TTC549 (cell line): ENCODE measurements around the gene PHOSPHO1.

Experiments used
- FAIRE-seq: peaks from 2 replicates; lab custom pipeline; 2012; peaks lifted over from hg19 to GRCh38; lab: Jason Lieb, UNC

The PHOSPHO1 gene

DNA sequence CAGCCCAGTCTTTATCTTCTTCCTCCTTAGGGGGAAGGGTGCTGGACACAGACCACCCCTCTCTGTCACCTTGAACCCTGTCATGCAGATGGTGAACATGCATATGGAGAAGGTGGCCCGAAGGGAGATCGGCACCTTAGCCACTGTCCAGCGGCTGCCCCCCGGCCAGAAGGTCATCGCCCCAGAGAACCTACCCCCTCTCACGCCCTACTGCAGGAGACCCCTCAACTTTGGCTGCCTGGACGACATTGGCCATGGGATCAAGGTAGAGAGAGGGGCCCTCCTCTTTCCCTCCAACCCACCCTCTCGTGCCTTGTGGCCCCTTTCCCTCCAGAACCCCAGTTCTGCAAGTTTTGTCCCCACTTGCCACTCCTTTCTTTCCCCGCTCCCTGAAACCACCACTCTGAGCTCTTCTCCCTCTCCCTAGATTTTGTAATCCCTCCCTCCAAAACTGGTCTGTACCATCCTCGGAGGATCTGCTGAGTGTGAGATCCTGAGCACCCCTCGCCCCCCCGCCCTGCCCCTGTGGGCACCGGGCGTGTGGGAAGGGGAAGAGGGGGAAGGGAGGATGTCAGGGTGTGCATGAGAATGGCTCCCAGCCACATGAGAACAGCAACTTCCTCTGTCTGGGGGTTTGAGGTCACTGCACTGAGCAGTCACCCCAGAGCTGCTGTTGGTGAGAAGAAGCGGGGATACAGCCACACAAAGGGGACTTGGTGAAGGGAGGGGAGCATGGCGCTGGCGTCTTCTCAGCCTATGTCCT, 12.8 kb downstream of the PHOSPHO1 start:
- no peak for FAIRE-seq

DNA sequence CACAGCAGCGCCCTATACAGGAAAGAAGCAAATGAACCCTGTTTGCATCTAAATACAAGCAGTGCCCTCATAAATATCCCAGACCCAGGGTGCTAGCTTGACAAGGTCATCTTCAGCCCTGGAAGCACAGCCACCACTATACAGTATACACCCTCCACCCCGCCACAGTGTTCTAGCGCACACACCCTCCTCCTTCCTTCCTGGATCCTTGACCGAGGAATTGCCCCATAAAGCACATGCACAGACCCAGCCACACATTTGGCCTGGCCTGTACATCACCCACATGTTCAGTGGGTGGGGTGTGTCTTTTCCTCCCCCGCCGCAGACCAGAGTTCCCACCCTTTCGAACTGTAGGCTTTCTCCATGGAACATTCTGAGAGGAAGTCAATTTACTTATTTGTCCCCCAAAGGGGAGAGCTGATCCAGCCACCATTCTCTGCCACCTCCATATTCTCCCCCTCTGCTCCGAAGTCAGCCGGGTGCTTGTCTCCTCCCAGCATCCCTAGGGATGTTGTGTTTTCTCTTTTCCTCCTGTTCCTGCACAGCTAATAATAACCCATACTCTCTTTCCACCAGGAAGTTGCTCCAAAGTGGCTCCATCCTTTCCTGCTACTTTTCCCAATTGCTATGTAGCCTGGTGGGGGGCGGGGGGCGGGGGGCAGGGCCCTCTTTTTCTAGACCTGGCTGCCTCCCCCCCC, 13.5 kb downstream of the PHOSPHO1 start:
- FAIRE-seq = no peak

GRCh38 chr17:49216482-49216881, 14.1 kb downstream of the PHOSPHO1 start:
- FAIRE-seq = no peak

GRCh38 chr17:49214676-49215360, 15.8 kb downstream of the PHOSPHO1 start:
- no peak for FAIRE-seq

DNA sequence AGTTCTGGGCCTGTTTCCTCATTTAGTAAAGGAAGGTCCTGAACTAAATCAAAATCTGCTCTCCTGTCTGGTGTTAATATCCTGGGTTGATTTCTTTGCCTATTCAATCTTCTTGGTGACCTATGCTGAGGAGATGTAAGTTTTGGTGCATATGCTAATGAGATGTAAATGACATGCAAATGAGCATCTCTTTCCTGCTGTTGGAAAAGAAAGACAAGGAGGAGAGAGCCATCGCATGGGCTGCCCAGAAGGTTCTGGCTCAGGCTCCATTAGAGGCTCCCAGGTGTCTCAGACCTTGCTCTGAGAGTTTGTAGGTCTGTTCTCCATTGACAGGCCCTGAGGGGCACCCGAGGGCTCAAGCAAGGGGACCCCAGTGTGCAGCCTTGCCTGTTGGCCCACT, 16.7 kb downstream of the PHOSPHO1 start:
- FAIRE-seq = no peak

DNA sequence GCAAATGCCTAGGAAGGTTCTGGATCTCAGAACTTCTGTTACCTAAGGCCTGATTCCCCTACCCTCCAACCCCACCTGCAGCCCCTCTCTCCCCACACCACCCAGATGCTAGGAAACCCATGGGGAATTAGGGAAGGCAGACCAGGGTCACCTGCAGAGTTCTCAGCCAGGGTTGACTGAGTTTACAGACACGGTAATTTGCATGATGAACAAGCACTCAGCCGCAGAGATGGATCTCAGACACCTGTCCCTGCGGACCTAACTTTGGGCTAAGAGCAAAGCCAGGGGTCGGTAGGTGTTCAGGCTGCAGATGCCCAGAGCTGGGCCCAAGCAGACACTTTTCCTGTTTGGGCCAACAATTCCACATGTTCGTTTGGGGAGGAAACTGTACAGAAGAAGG, 17.2 kb downstream of the PHOSPHO1 start:
- no peak for FAIRE-seq

DNA sequence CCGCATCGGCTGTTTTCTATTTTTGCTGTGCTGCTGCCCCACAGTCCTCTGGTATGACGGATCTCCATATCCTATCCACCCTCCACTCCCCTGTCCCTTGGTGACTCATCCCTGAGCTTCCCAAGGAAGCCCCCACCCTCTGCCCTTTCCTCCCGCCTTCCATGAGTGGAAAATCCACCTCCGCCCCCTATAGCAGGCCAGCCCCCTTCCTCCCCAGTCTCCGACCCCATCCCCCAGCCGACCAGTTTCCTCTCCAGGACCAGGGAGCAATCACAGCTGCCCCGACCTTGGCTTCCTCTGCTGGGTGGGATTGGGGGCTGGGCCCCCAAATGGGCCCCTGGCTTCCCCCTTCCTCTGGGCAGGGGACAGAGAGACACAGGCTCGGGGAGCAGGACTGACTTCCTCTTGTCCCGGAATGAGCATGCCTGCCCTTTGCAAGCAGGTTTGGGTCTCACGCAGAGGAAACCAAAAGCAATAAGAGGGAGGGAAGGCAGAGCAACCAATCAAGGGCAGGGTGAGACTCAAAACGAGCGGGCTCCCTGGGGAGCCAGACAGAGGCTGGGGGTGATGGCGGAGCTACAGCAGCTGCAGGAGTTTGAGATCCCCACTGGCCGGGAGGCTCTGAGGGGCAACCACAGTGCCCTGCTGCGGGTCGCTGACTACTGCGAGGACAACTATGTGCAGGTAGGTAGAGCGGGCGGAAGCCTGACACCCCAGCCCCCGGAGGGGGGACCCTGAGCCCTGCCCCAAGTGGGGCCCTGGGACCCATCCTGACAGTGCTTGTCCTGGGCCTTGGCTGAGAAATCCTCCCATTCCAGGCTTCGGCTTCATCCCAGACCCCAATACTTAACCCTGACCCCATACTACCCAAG, 20.2 kb downstream of the PHOSPHO1 start, which contains the start of the genes ABI3 and GNGT2:
TSS of gene ABI3 (plus strand) at position 550 of the 872 bp plus-strand sequence. CDS start at position 568, 18 bp downstream.
TSS of gene GNGT2 (minus strand) at position 417 of the 872 bp plus-strand sequence. CDS start 3,152 bp downstream, outside the sequence.
- no peak for FAIRE-seq

- no peak for FAIRE-seq
Measured at GRCh38 chr17:49209061-49209571, 21.5 kb downstream of the PHOSPHO1 start.

DNA sequence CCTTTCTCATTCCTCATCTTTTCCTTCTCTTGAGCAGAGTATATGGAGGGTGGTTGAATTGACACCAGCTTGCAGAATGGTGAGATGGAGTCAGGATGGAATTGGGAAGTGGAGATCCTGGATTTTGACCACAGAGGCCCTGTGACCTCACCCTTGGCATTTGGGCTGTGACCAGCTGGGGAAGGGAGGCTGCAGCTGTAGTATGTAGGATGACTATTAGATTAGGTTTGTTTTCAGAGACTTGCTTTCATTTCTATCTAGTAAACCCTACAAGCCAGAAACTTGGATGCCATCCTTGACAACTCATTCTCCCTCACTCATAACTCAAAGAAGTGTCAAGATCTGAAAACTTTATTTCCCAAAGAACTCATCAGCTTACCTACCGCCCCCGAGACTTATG, 26.1 kb downstream of the PHOSPHO1 start:
- no peak for FAIRE-seq

DNA sequence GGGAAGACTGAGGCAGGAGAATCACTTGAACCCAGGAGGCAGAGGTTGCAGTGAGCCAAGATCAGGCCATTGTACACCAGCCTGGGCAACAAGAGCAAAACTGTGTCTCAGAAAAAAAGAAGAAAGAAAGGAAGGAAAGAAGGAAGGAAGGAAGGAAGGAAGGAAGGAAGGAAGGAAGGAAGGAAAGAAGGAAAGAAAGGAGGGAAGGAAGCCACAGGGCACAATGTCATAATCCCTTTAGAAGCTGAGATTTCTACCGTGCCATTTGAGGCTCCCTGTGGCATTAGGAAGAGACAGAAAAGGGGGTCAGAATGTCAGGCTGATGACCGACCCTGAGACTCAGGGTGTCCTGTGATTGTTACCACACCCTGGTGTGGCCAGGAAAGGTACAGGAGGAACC, 26.8 kb downstream of the PHOSPHO1 start:
- FAIRE-seq = no peak

DNA sequence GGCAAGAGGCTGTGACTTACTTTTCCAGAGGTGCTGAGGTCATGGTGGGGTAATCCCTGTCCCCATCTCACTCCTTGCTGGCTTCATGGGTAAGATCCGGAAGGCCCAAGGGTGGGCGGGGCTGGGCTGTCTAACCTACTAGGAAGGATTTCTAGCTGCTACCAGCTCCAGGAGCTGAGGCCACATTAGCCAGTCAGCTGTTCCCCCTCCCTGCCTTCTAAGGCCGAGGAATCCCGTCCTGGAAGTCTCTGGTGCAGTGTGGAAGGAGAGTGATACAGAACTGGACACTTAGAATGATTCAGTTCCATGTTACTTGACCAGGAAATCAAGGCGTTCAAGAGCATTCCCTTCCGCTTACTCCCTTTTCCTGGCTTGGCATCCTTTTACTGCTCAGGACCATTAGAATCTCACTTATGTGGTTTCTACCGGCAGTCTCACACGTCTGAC, 29.1 kb downstream of the PHOSPHO1 start:
- FAIRE-seq = no peak

GRCh38 chr17:49200423-49201083, 30.0 kb downstream of the PHOSPHO1 start:
- no peak for FAIRE-seq

DNA sequence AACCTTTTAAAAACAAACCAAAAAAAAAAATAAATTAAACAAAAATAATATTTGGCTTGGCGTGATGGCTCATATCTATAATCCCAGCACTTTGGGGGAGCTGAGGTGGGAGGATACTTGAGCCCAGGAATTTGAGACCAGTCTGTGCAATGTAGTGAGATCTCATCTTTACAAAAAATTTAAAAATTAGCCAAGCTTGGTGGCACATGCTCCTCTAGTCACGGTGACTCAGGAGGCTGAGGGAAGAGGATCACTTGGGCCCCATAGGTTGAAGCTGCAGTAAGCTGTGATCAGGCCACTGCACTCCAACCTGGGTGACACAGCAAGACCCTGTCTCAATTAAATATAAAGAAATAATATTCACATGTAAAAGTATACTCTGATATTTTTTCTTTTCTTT, 32.4 kb downstream of the PHOSPHO1 start:
- FAIRE-seq = no peak

DNA sequence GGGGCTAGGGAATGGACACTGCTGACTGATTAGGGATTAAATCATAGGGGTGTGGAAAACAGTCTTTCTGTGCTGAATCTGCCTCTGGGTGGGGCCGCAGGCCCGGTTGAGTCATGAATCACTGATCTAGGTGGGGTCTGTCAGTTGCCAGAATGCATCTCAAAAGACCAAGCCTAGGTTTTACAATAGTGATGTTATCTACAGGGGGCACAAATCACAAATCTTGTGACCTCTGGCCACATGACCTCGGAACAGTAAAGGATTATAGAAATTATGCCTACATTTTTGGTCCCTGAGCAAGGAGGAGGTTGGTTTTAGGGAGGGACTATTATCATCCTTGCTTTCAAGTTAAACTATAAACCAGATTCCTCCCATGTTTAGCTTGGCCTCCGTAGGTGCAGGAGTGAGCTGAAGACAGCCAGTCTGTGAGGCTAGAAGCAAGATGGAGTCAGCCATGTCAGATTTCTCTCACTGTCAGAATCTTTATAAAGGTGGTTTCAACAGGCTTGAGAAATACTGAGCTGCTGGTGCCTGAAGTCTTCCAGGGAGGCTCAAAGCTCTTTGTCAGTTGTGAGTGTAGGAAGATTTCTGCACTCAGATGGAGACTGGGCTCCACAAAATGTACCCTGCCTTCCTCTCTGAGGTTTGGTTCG, 33.1 kb downstream of the PHOSPHO1 start:
- FAIRE-seq = no peak

- no peak for FAIRE-seq
Measured at GRCh38 chr17:49196520-49196919, 34.1 kb downstream of the PHOSPHO1 start.

DNA sequence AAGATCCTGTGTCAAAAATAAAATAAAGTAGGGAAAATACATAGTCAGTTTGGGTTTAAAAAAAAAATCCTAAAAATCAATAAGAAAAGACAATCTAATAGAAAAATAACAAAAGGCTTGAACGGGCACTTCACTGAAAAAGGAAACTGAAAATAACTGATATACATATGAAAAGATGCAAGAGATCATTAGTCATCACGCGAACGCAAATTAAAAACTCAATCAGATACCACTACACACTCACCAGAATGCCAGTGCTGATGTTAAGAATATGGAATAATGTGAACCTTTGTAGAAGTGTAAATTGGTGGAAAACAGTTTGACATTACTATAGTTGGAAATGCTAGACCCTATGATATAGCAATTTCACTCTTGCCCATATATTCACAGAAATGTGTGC, 34.8 kb downstream of the PHOSPHO1 start:
- FAIRE-seq = no peak

DNA sequence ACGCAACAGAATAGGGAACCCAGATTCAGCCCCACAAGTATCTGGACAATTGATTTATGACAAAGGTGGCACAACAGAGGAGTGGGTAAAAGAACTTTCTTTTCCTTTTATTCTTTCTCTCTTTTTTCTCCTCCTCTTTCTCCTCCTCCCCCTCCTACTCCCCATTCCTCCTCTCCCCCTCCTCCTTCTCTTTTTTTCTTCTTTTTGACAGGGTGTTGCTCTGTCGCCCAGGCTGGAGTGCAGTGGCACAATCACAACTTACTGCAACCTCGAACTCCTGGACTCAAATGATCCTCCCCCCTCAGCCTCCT, 36.3 kb downstream of the PHOSPHO1 start:
- FAIRE-seq = no peak

- no peak for FAIRE-seq
Measured at GRCh38 chr17:49193513-49194296, 36.9 kb downstream of the PHOSPHO1 start.

GRCh38 chr17:49191917-49192741, 38.5 kb downstream of the PHOSPHO1 start:
- no peak for FAIRE-seq
